ENCODE measurements around the gene BABAM2.

The BABAM2 gene

DNA sequence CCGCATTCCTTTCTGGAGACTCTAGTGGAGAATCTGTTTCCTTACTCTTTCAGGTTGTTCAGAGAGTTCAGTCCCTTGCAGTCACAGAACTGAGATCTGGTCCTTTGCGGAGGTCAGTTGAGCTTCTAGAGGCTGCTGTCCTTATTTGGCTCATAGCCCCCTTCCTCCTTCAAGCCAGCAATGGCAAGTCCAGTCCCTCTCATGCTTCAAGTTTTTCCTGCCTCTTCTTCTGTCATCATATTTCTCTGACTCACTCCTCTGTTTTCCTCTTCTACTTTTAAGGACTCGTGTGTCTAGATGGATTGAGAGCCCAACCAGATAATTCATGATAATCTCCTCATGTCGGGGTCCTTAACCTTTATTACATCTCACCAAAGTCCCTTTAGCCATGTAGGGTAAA is 328.6 kb downstream of the BABAM2 start:
- no peak overlapping the region for H3K9ac ChIP-seq (ENCODE audit: low read depth, low read length)
- H3K27me3 ChIP-seq (ENCODE audit: insufficient read depth, low read length, poor library complexity): no peaks in the 10 kb centered on the region
- H3K4me3 ChIP-seq (ENCODE audit: low read depth in 1 of 2, low read length in 2 of 2): no peak overlapping the region
- H3K79me2 ChIP-seq (ENCODE audit: insufficient read depth, low read length): no peaks in the 10 kb centered on the region
- ATAC-seq (ENCODE audit: insufficient read depth, low read depth) (no peak), DNase-seq (no peak)
- H4K20me1 ChIP-seq (ENCODE audit: insufficient read depth, low read length): no peaks in the 10 kb centered on the region
- no peak overlapping the region for H3K27ac ChIP-seq (ENCODE audit: low read length)
- peaks cover 5% of the 10 kb centered on the region; the same call in 1 of the 2 replicates for H3K4me1 ChIP-seq (ENCODE audit: insufficient read depth, low read length)
- no peak overlapping the region for H2AFZ ChIP-seq (ENCODE audit: low read depth, low read length)
- H3K9me3 ChIP-seq (ENCODE audit: insufficient read depth, low read length, severe bottlenecking): no peaks in the 10 kb centered on the region
- no peaks in the 10 kb centered on the region for H3K36me3 ChIP-seq (ENCODE audit: insufficient read depth, low read length)
- H3K4me2 ChIP-seq (ENCODE audit: insufficient read depth, low read length): no peak overlapping the region
- TF ChIP-seq EZH2 (IDR thresholded peaks at IDR 0.05; ENCODE audit: borderline replicate concordance, low read depth, low read length, severe bottlenecking): no peak
- TF ChIP-seq, protein P1, sequence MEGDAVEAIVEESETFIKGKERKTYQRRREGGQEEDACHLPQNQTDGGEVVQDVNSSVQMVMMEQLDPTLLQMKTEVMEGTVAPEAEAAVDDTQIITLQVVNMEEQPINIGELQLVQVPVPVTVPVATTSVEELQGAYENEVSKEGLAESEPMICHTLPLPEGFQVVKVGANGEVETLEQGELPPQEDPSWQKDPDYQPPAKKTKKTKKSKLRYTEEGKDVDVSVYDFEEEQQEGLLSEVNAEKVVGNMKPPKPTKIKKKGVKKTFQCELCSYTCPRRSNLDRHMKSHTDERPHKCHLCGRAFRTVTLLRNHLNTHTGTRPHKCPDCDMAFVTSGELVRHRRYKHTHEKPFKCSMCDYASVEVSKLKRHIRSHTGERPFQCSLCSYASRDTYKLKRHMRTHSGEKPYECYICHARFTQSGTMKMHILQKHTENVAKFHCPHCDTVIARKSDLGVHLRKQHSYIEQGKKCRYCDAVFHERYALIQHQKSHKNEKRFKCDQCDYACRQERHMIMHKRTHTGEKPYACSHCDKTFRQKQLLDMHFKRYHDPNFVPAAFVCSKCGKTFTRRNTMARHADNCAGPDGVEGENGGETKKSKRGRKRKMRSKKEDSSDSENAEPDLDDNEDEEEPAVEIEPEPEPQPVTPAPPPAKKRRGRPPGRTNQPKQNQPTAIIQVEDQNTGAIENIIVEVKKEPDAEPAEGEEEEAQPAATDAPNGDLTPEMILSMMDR (IDR thresholded peaks at IDR 0.05; ENCODE audit: borderline replicate concordance, extremely low read depth, low read length, poor library complexity, severe bottlenecking): no peak

DNA sequence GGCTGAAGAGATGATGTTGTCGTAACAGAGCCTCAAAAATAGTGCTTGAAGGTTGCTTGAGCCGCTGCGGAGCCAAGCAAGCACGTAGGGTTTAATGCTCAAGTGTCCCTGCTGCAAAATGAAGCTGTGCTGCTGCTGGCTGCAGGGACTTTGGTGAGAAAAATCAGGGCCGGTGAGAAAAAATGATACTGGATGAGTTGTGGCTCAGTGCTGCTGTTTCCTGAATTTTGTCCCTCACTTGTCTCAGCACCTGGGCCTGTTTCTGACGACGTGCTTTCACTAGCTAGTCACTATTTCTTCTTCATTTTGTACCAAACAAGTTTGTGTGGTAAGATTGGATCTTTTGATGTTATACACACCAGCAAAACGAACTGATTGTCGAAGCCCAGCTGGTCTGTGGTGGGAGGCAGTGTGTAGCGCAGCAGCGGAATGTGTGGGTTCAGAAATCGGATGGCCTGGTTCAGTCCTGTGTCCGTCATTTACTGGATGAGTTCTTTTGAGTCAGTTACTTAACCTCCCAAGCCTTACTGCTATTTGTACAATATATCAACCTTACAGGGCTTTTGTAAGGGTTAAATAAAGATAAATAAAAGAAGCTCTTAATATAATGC is 329.3 kb downstream of the BABAM2 start:
- Histone ChIP-seq H3K4me3 (ENCODE audit: low read depth in 1 of 2, low read length in 2 of 2) (no peak overlapping the region), H3K9me3 (ENCODE audit: insufficient read depth, low read length, severe bottlenecking) (no peaks in the 10 kb centered on the region), H3K27ac (ENCODE audit: low read length) (no peak overlapping the region), H2AFZ (ENCODE audit: low read depth, low read length) (no peak overlapping the region), H3K36me3 (ENCODE audit: insufficient read depth, low read length) (no peaks in the 10 kb centered on the region), H4K20me1 (ENCODE audit: insufficient read depth, low read length) (no peaks in the 10 kb centered on the region), H3K79me2 (ENCODE audit: insufficient read depth, low read length) (no peaks in the 10 kb centered on the region), H3K9ac (ENCODE audit: low read depth, low read length) (no peak overlapping the region), H3K4me1 (ENCODE audit: insufficient read depth, low read length) (peaks cover 13% of the 10 kb centered on the region), H3K27me3 (ENCODE audit: insufficient read depth, low read length, poor library complexity) (no peaks in the 10 kb centered on the region), H3K4me2 (ENCODE audit: insufficient read depth, low read length) (no peak overlapping the region)
- peak; percentile 75 for ATAC-seq (ENCODE audit: insufficient read depth, low read depth)
- peak; percentile 46 for DNase-seq
- TF ChIP-seq EZH2 (IDR thresholded peaks at IDR 0.05; ENCODE audit: borderline replicate concordance, low read depth, low read length, severe bottlenecking): no peak

DNA sequence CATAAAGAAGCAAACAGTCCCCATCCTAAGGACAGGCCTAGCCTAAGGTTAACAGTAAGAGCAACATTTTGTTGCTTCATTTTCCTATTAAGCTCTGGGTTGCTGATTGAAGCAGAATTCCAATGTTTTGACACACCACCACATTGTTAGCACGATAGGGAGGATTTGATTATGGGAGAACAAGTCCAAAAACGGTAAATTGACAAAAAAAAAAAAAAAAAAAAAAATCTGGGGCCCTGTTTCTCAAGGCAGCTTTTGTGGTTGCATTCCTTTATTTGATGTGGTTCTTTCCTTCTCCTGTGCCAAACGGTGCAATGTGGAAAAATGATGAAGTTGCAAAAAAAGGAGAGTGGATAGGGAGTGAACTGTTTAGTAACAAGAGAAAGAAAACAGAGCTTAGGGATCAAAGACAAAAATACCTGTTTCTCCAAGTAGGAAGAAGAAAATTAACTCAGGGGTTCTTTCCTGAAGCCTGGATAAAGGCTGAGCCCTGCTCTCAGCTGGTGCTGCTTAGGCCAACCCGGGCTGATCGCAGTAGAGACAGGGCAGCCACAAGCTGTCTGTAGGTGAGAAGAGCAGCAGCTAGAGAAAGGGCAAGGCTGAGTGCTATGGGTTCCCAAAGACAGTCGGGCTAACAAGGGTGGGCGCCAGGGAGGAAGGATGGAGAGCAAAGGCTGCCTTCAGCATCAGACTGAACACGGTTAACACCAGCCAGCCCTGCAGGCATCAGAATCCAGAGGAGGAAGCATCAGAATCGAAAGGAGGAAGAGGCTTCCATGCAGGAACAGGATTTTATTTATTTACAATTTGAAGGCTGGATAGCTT is 334.3 kb downstream of the BABAM2 start:
- DNase-seq: peak; percentile 33
- H4K20me1 ChIP-seq (ENCODE audit: insufficient read depth, low read length): no peaks in the 10 kb centered on the region
- no peaks in the 10 kb centered on the region for H3K79me2 ChIP-seq (ENCODE audit: insufficient read depth, low read length)
- H3K4me1 ChIP-seq (ENCODE audit: insufficient read depth, low read length): peaks cover 16% of the 10 kb centered on the region
- no peak overlapping the region for H3K9ac ChIP-seq (ENCODE audit: low read depth, low read length)
- H3K36me3 ChIP-seq (ENCODE audit: insufficient read depth, low read length): no peaks in the 10 kb centered on the region
- no peaks in the 10 kb centered on the region for H3K27me3 ChIP-seq (ENCODE audit: insufficient read depth, low read length, poor library complexity)
- ATAC-seq (ENCODE audit: insufficient read depth, low read depth): peak; percentile 86
- H2AFZ ChIP-seq (ENCODE audit: low read depth, low read length): no peak overlapping the region
- H3K4me3 ChIP-seq (ENCODE audit: low read depth in 1 of 2, low read length in 2 of 2): no peak overlapping the region
- no peaks in the 10 kb centered on the region for H3K9me3 ChIP-seq (ENCODE audit: insufficient read depth, low read length, severe bottlenecking)
- H3K4me2 ChIP-seq (ENCODE audit: insufficient read depth, low read length): no peak overlapping the region
- TF ChIP-seq EZH2 (IDR thresholded peaks at IDR 0.05; ENCODE audit: borderline replicate concordance, low read depth, low read length, severe bottlenecking): no peak
- TF ChIP-seq, protein P1 (IDR thresholded peaks at IDR 0.05; ENCODE audit: borderline replicate concordance, extremely low read depth, low read length, poor library complexity, severe bottlenecking): no peak
- no peak overlapping the region for H3K27ac ChIP-seq (ENCODE audit: low read length)

DNA sequence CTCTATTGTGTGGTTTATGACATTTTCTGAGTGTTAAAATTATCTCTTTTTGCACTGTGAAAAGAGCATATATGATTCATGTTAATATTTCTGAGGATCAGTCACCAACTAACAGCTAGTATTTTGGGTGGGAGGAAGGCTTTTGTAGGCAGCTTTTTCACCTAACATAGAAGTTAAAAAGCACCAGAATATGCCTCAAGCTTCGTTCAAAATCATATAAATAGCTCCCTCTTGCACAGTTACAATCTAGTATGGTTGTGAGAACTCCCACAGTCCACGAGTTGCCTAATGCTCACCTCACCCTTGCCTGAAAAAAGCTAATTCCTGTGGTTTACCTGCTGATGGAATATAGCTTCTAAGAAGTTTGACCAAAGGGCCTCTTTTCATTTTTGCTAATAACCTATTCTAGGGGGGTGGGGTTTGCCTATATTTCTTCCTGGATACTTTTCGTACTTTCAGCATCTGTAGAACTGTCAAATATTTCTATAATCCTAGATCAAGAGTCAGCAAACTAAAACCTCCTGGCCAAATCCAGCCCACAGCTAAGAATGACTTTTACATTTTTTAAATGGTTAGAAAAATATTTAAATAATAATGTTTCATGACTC is 335.0 kb downstream of the BABAM2 start:
- Histone ChIP-seq H3K4me1 (ENCODE audit: insufficient read depth, low read length) (peaks cover 16% of the 10 kb centered on the region), H3K27me3 (ENCODE audit: insufficient read depth, low read length, poor library complexity) (no peaks in the 10 kb centered on the region), H3K4me2 (ENCODE audit: insufficient read depth, low read length) (no peak overlapping the region), H3K4me3 (ENCODE audit: low read depth in 1 of 2, low read length in 2 of 2) (no peak overlapping the region), H3K36me3 (ENCODE audit: insufficient read depth, low read length) (no peaks in the 10 kb centered on the region), H3K9me3 (ENCODE audit: insufficient read depth, low read length, severe bottlenecking) (no peaks in the 10 kb centered on the region), H2AFZ (ENCODE audit: low read depth, low read length) (no peak overlapping the region), H3K27ac (ENCODE audit: low read length) (no peak overlapping the region), H3K9ac (ENCODE audit: low read depth, low read length) (no peak overlapping the region), H3K79me2 (ENCODE audit: insufficient read depth, low read length) (no peaks in the 10 kb centered on the region), H4K20me1 (ENCODE audit: insufficient read depth, low read length) (no peaks in the 10 kb centered on the region)
- TF ChIP-seq EZH2 (IDR thresholded peaks at IDR 0.05; ENCODE audit: borderline replicate concordance, low read depth, low read length, severe bottlenecking): no peak
- TF ChIP-seq, protein P1 (IDR thresholded peaks at IDR 0.05; ENCODE audit: borderline replicate concordance, extremely low read depth, low read length, poor library complexity, severe bottlenecking): no peak
- DNase-seq (no peak), ATAC-seq (ENCODE audit: insufficient read depth, low read depth) (no peak)

Data from DND-41 (cell line).